ENCODE measurements around the gene SLCO3A1.
A peak's percentile ranks its signal among the peaks of the same experiment; 100 is the strongest.

The SLCO3A1 gene

DNA sequence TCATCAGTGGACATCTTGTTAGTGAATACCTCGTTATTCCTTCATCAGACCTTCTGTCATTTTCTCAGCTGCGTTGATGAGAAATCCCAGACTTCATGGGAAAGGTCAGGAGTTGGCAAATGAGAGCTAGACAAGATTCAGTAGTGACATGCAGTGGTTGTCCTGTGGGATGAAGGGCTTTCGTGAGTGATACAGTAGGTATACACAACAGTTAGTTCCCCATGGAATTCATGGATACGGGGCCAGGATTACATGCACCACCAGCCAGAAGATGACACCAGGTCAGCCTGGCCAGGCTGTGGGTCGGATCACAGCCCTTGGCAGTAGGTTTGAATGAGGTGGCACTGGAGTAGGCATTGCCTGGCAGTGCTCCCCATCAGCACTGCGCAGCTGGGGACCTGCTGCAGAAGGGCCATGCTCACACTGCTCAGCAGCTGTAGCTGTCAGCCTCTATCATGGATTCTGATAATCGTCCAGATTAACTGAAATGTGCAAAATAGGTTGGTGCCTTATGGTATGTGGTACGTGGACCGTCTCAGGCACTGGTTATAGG is 150.1 kb downstream of the SLCO3A1 start:
- Histone ChIP-seq H3K36me3 (replicated peaks; ENCODE audit: low read depth, low read length) (no peaks in the 10 kb centered on the region), H3K4me2 (ENCODE audit: low read length) (no peak overlapping the region), H3K79me2 (ENCODE audit: low read length) (no peaks in the 10 kb centered on the region), H3K9ac (ENCODE audit: low read length) (no peak overlapping the region), H3K4me1 (ENCODE audit: low read length) (peaks cover 7% of the 10 kb centered on the region; the same call in 1 of the 2 replicates), H3K27ac (ENCODE audit: low read length) (no peak overlapping the region), H3K27me3 (ENCODE audit: low read depth, low read length) (peaks cover 51% of the 10 kb centered on the region), H2AFZ (ENCODE audit: low read depth, low read length) (no peak overlapping the region), H3K9me3 (ENCODE audit: insufficient read depth, low read length) (no peaks in the 10 kb centered on the region), H3K4me3 (ENCODE audit: low read length) (no peak overlapping the region), H4K20me1 (ENCODE audit: insufficient read depth, low read length) (no peaks in the 10 kb centered on the region)
- TF ChIP-seq, protein P1, sequence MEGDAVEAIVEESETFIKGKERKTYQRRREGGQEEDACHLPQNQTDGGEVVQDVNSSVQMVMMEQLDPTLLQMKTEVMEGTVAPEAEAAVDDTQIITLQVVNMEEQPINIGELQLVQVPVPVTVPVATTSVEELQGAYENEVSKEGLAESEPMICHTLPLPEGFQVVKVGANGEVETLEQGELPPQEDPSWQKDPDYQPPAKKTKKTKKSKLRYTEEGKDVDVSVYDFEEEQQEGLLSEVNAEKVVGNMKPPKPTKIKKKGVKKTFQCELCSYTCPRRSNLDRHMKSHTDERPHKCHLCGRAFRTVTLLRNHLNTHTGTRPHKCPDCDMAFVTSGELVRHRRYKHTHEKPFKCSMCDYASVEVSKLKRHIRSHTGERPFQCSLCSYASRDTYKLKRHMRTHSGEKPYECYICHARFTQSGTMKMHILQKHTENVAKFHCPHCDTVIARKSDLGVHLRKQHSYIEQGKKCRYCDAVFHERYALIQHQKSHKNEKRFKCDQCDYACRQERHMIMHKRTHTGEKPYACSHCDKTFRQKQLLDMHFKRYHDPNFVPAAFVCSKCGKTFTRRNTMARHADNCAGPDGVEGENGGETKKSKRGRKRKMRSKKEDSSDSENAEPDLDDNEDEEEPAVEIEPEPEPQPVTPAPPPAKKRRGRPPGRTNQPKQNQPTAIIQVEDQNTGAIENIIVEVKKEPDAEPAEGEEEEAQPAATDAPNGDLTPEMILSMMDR (IDR thresholded peaks at IDR 0.05; ENCODE audit: low read depth, low read length) = no peak
- no peak for TF ChIP-seq EZH2phosphoT487 (IDR thresholded peaks at IDR 0.05; ENCODE audit: low read depth)

DNA sequence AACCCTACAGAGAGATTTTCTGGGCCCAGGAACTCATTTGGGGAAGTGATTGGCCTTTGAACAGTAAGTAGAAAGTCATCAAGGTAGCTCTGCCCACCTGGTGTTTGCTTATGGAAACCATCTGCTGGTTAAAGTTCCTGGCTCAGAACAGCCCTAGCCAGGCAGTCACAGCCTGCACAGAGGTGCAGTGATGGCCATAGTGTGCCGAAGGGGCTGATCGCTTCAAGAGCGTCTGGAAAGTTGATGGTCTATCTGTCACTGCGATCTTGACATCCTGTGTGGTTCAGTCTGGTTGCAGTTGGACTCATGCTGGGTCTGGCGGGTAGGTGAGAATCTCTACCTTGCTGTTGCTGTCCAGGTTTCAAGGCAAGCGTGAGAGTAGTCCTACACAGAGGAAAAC is 151.6 kb downstream of the SLCO3A1 start:
- Histone ChIP-seq H4K20me1 (ENCODE audit: insufficient read depth, low read length) (no peaks in the 10 kb centered on the region), H3K27me3 (ENCODE audit: low read depth, low read length) (peaks cover 57% of the 10 kb centered on the region)
- TF ChIP-seq EZH2phosphoT487 (IDR thresholded peaks at IDR 0.05; ENCODE audit: low read depth) = no peak
- TF ChIP-seq, protein P1 (IDR thresholded peaks at IDR 0.05; ENCODE audit: low read depth, low read length) = no peak

DNA sequence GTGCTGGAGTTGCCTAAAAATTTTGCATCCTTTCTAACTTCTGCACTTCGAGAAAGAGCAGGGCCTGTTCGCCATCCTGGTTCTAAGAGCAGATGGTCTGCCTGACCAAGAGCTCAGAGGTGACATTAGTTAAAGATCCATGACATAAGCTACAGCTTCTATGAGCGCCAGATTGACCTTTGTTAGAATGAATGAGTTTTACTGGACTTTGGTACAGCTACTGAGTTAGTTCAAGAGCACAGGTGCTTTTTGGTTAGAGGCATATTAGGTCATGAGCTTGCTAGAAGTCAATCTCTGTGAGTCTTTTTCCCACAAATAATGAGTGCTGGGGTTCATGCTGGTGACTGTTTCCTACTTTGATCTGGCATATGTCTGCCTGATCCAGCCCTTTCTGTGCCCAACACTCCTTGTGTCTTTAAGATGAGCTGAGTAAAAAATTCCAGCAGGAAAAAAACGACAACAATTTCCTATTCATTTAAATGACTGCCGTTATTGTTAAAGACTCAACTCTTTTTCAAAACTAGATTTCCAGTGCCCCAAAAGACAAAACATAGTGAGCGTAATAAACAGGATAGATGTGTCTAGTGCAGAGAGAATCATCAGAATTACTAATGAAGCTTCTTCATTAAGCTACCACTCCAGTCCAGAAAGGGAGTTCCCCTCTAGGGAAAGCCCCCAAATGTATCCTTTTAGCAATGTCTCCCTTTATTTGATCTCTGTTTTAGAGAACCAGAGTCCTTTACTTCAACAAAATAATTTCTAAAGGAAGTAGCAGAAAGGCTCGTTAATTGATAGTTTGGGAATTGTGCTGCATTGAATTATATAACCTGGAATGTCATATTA is 152.9 kb downstream of the SLCO3A1 start:
- TF ChIP-seq, protein P1 (IDR thresholded peaks at IDR 0.05; ENCODE audit: low read depth, low read length) = no peak
- no peak for TF ChIP-seq EZH2phosphoT487 (IDR thresholded peaks at IDR 0.05; ENCODE audit: low read depth)
- no peaks in the 10 kb centered on the region for H3K9me3 ChIP-seq (ENCODE audit: insufficient read depth, low read length)
- H3K79me2 ChIP-seq (ENCODE audit: low read length) = no peaks in the 10 kb centered on the region
- H4K20me1 ChIP-seq (ENCODE audit: insufficient read depth, low read length) = no peaks in the 10 kb centered on the region
- H2AFZ ChIP-seq (ENCODE audit: low read depth, low read length) = no peak overlapping the region
- no peak overlapping the region for H3K9ac ChIP-seq (ENCODE audit: low read length)
- peaks cover 56% of the 10 kb centered on the region for H3K27me3 ChIP-seq (ENCODE audit: low read depth, low read length)
- H3K4me2 ChIP-seq (ENCODE audit: low read length) = 0 out of 2 replicates have a peak overlapping the region, but pooled peaks have one; percentile 7
- peaks cover 7% of the 10 kb centered on the region; the same call in 1 of the 2 replicates for H3K4me1 ChIP-seq (ENCODE audit: low read length)
- H3K4me3 ChIP-seq (ENCODE audit: low read length) = no peak overlapping the region
- H3K36me3 ChIP-seq (replicated peaks; ENCODE audit: low read depth, low read length) = no peaks in the 10 kb centered on the region
- H3K27ac ChIP-seq (ENCODE audit: low read length) = no peak overlapping the region

More for the DNA sequence above, 151.6 kb downstream of the SLCO3A1 start:
- Histone ChIP-seq H3K9me3 (ENCODE audit: insufficient read depth, low read length) (no peaks in the 10 kb centered on the region), H3K4me2 (ENCODE audit: low read length) (no peak overlapping the region), H2AFZ (ENCODE audit: low read depth, low read length) (no peak overlapping the region), H3K36me3 (replicated peaks; ENCODE audit: low read depth, low read length) (no peaks in the 10 kb centered on the region), H3K27ac (ENCODE audit: low read length) (no peak overlapping the region), H3K4me1 (ENCODE audit: low read length) (peaks cover 7% of the 10 kb centered on the region; the same call in 1 of the 2 replicates), H3K4me3 (ENCODE audit: low read length) (no peak overlapping the region), H3K9ac (ENCODE audit: low read length) (no peak overlapping the region), H3K79me2 (ENCODE audit: low read length) (no peaks in the 10 kb centered on the region)

DNA sequence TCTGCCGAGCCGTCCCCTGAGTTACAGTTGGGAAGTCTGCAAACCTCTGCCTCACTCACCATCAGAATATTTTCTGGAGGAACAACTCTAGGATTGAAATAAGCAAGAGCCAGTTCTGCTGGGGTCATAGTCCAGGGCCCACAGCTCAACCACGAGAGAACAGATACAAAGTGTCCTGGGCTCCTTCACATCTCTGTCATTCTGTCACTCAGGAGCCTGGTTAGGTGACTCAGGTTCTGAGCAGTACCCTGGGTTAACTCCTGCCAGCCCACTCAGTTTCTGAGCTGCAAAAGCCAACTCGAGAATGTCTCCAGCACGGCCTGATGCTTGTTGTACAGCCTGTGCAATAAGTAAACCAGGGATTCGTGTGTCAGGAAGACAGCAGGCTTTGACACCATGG is 155.7 kb downstream of the SLCO3A1 start:
- Histone ChIP-seq H4K20me1 (ENCODE audit: insufficient read depth, low read length) (no peaks in the 10 kb centered on the region), H3K27me3 (ENCODE audit: low read depth, low read length) (peaks cover 59% of the 10 kb centered on the region), H2AFZ (ENCODE audit: low read depth, low read length) (no peak overlapping the region), H3K4me1 (ENCODE audit: low read length) (peaks cover 7% of the 10 kb centered on the region; the same call in 1 of the 2 replicates), H3K9ac (ENCODE audit: low read length) (no peak overlapping the region), H3K36me3 (replicated peaks; ENCODE audit: low read depth, low read length) (no peaks in the 10 kb centered on the region), H3K27ac (ENCODE audit: low read length) (no peak overlapping the region), H3K4me2 (ENCODE audit: low read length) (no peak overlapping the region), H3K4me3 (ENCODE audit: low read length) (no peak overlapping the region), H3K79me2 (ENCODE audit: low read length) (no peaks in the 10 kb centered on the region), H3K9me3 (ENCODE audit: insufficient read depth, low read length) (no peaks in the 10 kb centered on the region)
- TF ChIP-seq, protein P1 (IDR thresholded peaks at IDR 0.05; ENCODE audit: low read depth, low read length) = no peak
- TF ChIP-seq EZH2phosphoT487 (IDR thresholded peaks at IDR 0.05; ENCODE audit: low read depth) = no peak
